Islet of Langerhans (tissue), 1 donor: ENCODE data around the gene FKBP15.
"Not testable (repeated sequence)": the region's sequence is repeated elsewhere in the genome, so short reads cannot be mapped to it uniquely, and the experiment has no call there.

Source experiments
- FAIRE-seq: peaks from one replicate; lab custom pipeline; 2011; peaks lifted over from hg19 to GRCh38; lab: Jason Lieb, UNC

The FKBP15 gene, protein sequence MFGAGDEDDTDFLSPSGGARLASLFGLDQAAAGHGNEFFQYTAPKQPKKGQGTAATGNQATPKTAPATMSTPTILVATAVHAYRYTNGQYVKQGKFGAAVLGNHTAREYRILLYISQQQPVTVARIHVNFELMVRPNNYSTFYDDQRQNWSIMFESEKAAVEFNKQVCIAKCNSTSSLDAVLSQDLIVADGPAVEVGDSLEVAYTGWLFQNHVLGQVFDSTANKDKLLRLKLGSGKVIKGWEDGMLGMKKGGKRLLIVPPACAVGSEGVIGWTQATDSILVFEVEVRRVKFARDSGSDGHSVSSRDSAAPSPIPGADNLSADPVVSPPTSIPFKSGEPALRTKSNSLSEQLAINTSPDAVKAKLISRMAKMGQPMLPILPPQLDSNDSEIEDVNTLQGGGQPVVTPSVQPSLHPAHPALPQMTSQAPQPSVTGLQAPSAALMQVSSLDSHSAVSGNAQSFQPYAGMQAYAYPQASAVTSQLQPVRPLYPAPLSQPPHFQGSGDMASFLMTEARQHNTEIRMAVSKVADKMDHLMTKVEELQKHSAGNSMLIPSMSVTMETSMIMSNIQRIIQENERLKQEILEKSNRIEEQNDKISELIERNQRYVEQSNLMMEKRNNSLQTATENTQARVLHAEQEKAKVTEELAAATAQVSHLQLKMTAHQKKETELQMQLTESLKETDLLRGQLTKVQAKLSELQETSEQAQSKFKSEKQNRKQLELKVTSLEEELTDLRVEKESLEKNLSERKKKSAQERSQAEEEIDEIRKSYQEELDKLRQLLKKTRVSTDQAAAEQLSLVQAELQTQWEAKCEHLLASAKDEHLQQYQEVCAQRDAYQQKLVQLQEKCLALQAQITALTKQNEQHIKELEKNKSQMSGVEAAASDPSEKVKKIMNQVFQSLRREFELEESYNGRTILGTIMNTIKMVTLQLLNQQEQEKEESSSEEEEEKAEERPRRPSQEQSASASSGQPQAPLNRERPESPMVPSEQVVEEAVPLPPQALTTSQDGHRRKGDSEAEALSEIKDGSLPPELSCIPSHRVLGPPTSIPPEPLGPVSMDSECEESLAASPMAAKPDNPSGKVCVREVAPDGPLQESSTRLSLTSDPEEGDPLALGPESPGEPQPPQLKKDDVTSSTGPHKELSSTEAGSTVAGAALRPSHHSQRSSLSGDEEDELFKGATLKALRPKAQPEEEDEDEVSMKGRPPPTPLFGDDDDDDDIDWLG

DNA sequence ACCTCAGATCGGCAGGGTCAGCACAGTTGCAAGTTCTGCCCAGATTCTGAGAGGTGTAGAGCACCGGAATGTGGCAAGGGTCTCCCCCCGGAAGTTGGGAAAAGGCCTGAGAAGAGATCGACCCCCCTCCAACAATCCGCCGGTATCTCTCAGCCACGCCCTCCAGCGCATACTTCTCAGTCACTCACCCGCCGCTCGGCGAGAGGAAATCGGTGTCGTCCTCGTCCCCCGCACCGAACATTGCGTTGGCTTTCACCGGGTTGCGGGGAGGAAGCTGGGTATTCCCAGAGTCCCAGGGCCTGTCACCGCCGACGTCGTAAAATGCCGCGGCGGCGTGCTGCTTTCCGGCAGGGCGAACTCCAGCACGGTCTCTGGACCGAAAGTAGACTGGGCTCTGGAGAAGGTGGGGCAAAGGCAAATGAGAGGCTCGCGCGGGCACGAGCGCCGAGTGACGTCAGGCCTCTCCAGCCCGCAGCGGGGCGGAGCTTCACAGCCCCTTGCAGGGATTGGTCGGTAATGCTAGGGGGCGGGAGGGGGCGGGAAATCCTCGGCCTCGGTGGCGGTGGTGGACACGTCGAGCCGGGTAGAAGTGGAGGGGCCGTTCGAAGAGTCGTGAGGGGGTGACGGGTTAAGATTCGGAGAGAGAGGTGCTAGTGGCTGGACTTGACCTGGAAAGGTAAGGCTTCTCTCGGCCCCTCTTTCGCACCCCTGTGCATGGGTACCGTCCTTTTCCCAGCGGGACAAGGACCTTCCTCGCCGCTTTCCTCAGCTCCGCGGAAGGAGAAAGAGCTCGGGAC is at the start of gene FKBP15, which contains the start of gene SLC31A1:
Gene FKBP15, minus strand, starts transcription at position 275 of the 797 bp plus-strand sequence. Its CDS starts 34 bp downstream, at position 241.
Gene SLC31A1, plus strand, starts transcription at position 542 of the 797 bp plus-strand sequence. CDS start 34,605 bp downstream, outside the sequence.
- no peak for FAIRE-seq

DNA sequence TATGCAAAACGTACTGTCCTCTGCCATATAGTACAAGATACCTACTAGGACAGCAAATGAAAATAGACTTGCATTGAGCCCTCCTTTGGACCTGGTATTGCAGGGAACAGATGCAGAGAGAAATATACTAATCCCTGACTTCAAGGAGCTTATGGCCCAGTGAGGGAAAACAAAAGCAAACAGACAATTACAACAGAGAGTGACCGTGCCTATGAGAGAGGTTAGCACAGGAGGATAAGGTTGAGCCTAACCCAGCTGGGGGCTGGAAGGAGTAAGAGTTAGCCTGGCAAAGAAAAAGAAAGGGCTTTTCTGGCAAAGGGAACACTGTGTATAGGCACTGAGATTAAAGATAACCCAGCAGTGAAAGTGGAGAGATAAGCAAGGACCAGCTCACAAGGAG is 48.8 kb upstream of the FKBP15 start:
- FAIRE-seq, result no peak

DNA sequence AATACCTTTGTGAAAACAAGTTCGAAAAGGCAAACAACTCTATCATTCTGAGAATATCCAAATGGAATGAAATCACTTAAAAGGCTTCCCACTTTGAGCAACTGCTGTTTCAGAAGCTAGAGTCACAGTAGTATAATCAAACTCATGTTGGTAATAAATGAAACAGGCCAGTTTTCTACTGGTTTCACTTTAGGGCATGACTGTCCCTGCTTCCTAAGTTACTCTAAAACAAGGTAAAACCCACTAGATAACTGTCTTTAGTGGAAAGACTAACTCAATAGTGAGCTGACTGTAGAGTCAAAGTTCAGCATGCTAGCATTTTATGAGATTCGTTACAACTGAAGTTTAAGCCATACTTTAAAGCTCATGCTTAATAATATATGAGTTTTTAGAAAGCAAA is 48.3 kb upstream of the FKBP15 start:
- no peak for FAIRE-seq

DNA sequence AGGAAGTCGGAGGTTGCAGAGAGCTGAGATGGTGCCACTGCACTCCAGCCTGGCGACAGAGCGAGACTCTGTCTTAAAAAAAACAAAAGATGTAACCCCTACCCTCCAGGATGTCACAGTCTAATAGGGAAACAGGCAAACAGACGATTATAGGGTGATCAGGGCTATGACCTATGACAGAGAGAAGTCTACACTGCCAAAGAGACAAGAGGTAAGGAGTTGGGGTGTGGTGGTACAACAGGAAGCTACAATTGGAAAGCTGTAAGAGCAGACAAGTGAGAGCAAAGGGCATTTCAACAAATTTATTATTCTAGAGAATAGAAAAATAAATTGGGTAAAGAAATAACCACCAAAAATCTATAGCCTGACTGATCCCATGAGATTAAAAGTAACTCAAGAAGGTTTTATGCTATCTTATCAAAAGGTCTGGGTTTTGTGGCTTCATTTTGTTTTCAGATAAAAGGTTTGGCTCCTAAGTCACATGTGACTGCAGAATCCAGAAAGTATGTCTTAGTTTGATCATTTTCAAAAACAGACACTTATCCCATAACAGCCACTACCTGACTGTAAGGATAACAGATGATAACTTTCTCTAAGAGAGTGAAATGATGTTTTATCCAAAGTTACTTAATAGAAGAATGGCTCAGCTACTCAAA is 47.0 kb upstream of the FKBP15 start:
- FAIRE-seq, result no peak

DNA sequence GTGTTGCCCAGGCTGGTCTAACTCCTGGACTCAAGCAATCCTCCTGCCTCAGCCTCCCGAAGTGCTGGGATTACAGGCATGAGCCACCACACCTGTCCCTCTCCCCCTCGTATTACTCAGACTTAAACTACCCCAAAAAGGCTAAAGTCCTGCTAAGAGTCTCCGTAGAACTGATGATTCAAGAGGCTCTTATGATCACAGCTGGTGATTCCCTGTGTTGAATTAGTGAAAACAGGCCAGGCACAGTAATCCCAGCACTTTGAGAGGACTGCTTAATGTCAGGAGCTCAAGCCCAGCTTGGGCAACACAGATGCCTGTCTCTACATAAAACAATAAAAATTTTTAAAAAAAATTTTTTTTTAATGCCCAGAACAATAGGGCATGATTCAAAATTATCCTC is 45.1 kb upstream of the FKBP15 start:
- no peak for FAIRE-seq

DNA sequence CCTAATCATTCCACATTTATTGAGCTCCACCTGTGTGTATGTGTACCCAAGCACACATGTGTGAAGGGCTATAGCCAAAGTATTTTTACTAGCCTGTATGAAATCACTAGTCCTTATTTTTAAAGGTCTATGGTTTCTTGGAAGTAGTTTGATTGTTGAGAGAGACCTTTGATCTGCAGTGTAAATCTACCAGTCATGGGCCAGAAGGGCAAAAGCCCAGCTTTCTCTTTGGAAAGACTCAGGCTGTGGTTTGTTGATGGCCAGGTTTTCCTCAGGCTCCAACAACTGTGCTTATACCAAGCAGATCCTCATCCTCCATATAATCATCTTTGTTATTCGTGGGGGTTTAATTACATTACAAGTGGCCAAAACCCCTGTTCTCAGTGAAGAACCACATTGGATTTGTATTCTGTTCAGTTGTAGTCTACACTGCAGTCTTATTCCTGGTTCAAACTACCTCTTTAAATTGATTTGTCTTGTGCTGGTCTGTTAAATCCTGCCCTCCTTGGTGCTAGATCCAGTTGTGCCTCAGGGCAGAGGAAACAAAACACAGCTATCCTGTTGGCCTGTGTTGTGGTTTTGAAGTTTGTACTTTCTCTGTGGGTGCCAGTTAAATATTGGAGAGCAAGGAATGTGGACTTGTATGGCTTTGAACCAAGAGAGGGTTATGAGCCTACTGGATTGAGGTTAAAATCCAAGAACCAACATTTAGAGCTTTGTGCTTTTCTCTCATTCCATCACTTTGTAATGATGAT is 41.0 kb upstream of the FKBP15 start:
- FAIRE-seq, result no peak

DNA sequence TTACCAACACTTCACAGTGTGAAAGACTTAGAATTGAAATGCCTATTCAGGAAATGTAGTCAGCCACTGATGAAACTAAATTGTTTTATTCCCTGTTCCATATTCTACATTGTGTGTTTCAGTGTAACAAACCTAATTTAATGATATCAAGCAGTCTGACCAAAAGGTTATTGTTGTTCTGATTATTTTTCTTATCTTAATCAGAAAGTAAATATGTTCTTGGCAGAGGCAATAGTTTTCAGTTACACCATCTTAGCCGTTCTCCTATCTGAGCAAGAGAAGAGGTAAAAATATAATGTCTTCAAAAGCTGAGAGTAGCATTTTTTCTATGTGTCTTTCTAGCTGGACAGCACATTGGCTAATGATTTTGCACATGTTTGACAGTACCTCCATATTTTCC is 37.2 kb upstream of the FKBP15 start:
- no peak for FAIRE-seq

DNA sequence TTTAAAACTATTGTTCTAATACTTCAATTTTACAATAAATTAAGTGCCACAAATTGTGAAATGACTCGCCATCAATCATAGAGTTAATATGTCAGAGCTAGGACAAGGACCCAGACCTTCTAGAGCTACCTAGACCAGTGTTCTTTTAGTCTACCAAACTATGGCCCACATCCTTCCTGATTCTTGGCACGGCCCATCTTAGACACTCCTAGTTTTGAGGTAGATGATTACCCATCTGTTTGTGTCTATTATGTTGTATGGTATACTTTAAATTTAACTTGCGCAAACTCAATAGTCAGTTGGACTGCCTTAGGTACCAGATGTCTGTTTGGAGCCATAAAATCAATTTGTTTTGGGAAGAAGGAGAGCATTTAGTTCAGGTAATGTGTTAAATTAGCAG is 36.8 kb upstream of the FKBP15 start:
- no peak for FAIRE-seq

DNA sequence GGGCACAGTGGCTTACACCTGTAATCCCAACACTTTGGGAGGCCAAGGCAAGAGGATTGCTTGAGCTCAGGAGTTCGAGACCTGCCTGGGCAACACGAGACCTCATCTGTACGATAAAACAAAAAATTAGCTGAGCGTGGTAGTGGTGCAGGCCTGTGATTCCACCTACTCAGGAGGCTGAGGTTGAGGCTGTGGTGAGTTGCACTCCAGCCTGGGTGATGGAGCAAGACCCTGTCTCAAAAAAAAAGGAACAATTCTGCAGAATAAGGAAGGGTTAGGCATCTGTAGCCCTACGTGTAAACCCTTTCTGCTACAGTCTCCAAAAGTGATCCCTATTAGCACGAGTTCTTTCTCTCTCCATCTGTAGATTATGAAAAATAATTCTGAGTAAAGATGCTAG is 34.4 kb upstream of the FKBP15 start:
- no peak for FAIRE-seq

DNA sequence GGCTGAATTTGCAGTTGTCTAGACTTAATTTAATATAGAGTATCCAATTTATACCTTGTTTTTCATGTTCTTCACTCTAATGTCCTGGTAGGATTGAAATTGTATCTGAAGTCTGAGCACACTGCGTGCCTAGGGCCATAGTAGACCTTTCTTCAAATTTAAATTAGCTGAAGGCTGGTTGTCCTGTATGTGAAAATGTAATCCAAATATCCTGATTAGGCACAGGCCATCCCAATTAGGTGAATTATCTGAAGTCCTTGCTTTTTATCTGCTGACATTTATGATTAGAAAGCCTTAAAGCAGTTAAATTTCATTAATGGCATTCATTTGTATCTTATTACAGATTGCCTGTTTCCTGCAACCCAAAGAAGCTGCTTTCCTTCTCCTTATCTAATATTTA is 33.9 kb upstream of the FKBP15 start:
- FAIRE-seq, result no peak

DNA sequence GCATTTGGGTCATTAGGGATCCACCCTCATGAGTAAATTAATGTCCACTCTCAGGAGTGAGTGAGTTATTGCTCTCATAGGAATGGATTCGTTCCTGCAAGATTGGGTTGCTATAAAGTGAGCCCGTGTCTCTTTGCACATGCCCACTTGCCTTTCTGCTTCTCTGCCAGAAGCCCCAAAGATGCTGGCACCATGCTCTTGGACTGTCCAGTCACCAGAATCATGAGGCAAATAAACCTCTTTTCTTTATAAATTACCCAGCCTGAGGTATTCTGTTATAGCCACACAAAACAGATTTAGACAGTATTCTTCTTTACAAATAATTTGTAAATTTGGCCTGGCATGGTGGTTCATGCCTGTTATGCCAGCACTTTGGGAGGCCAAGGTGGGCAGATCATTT is 29.7 kb upstream of the FKBP15 start:
- no peak for FAIRE-seq

DNA sequence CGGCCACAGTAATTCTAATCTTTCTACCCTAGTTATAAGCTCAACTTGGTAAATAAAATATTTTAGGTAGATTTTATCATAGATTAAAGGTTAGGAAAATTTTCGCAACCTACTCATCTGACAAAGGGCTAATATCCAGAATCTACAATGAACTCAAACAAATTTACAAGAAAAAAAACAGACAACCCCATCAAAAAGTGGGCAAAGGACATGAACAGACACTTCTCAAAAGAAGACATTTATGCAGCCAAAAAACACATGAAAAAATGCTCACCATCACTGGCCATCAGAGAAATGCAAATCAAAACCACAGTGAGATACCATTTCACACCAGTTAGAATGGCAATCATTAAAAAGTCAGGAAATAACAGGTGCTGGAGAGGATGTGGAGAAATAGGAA is 28.6 kb upstream of the FKBP15 start:
- not testable (repeated sequence) for FAIRE-seq

DNA sequence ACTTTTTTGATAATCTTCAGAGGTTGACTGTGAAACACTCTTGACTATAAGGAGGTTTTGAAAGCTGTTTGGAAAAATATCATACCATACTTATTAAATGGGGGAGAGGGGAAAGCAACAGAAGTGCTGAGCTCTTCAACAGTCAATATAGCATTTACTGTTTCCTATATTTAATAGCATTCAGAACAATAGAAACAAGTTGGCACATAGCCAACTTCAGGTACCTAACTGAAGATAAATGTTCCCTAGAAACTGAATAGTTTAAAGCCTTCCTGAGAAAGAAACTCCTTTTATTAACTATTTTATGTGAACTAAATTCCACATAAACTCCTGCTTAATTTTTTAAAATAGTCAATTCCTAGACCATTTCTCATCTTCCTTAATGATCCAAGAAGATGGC is 26.6 kb upstream of the FKBP15 start:
- no peak for FAIRE-seq

DNA sequence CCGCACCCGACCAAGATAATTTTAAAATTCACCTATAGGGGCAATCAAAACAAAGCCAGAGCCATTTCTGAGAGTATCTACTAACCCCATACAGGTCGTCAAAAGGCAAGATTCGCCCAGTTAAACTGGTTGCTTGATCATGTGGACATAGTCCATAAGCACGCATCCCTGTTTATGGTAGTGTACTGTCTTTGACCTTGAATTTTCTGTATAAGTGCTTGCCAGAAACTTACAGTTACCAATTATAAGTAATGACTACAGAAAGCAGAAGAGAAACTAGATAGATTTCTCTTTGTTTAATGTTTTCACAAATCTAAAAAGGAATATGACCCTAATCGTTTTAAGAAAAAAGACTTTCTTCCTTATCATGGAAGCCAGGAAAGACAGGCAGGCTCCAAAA is 25.9 kb upstream of the FKBP15 start:
- no peak for FAIRE-seq

DNA sequence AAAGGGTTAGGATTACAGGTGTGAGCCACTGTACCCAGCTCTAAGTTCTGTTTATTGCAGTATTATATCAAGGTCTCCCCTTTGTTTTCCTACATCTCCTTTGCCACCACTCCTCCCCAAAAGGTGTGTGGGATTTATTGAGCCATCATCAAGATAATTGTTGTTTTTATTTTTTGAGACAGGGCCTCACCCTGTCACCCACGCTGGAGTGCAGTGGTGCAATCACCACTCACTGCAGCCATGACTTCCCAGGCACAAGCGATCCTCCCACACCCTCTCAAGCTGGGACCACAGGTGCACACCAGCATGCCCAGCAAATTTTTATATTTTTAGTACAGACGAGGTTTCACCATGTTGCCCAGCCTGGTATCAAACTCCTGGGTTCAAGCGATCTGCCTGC is 24.8 kb upstream of the FKBP15 start:
- FAIRE-seq, result no peak

DNA sequence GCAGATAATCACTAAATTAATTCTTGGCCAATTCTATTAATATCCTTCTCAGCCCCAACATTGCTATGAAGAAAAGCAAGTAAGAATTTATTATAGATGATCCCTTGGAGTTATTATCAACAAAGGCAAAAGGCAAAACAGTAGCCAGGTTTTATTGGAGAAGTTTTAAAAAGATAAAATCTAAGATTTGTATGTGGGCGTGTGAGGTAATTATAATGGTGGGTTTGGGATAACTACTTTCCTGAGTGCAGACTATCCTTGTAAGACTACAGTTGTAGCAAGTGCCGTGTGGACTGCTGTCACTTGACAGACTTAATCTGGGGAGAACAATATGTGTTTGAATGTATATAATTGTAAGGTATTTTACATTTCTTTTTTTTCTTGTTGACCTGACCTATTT is 23.5 kb upstream of the FKBP15 start:
- FAIRE-seq, result no peak

DNA sequence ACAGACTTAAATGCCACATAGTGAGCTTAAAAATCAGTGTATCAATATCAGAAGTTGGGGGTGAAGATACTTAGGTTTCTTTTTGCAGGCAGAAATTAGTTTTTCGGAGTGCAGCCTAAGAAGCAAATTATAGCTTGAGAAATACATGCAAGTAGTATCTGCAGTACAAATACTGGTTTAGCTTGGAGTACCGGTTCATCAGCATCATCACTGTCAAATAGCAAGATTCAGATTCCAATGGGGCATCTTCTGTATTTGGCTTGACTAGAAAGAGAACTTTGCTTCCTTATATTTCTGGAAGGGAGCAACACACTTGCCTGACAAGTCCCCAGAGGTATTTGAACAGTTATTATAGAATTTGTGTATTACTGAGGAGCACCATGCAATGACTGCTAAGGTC is 20.1 kb upstream of the FKBP15 start:
- no peak for FAIRE-seq

DNA sequence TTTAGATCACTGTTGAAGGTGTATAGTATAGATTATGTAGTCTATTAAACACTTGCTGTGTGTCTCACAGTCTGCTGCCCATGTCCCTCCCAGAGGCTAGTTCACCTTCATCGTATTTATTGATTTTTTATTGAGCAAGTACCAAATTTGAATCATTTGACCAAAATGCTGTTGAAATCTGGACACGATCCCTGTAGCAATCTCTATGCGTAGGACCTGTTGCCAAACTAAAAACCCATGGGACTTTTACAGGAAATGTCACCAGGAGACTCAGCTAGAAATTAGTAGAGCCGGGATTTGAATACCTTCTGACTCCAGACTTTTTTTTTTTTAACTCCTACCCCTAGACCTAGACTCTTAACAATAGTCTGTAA is 17.8 kb upstream of the FKBP15 start:
- FAIRE-seq, result no peak

DNA sequence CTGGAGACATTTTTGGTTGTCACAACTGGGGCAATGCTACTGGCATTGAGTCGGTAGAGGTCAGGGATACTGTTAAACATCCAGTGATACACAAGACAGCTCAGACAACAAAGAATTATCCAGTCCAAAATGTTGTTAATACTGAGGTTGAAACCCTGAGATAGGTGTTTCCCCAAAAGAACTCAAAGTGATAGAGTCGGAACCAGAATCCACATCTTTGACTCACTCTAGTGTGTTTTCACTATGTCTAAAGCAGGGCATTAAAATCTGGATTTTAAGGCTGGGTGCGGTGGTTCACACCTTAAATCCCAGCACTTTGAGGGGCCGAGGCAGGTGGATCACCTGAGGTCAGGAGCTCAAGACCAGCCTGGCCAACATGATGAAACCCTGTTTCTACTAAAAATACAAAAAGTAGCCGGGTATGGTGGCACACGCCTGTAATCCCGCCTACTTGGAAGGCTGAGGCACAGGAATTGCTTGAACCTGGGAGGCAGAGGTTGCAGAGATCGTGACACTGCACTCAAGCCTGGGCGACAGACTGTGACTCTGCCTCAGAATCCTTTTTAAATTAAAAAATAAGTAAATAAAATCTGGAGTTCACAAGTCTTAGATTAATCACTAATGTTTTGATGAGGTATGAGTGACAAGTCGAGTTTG is 17.3 kb upstream of the FKBP15 start:
- no peak for FAIRE-seq

DNA sequence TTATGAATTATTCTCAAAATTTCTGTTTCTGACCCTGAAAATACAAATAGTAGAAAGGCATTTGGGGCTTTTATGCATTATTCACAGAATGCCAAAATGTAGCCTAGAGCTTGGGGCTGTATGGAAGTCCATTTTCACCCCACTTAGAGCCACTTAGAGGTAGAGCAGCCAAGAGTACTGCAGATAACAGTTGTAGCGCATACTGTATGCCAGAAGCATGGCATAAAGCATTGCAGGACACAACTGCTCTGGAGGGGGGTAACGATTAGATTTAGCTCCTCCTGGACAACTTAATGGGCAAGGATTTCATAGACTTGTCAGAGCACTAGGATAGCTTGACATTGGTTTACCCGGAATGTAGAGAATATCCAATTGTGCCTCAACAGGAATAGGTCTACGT is 15.9 kb upstream of the FKBP15 start:
- FAIRE-seq, result no peak
